IMR-90 (cell line): ENCODE measurements around the gene PLAAT4.

Experiments
- BHLHE40 ChIP-seq: fragments of 150-350 bp; IDR thresholded peaks from 2 replicates; pipeline ENCODE4 v1.6.1; 2016; ENCODE audit warnings: mild to moderate bottlenecking, low read depth, low read length
- CEBPB ChIP-seq: IDR thresholded peaks from 2 replicates; pipeline ENCODE4 v1.6.1; 2012; ENCODE audit warnings: low read depth, low read length, improper control_type of control experiment
- FOS ChIP-seq: fragments of 150-350 bp; IDR thresholded peaks from 2 replicates; pipeline ENCODE4 v1.6.1; 2016; ENCODE audit warnings: low read depth, low read length
- MAFK ChIP-seq: IDR thresholded peaks from 2 replicates; pipeline ENCODE4 v1.6.1; 2012; ENCODE audit warnings: low read depth, low read length, improper control_type of control experiment
- MXI1 ChIP-seq: IDR thresholded peaks from 2 replicates; pipeline ENCODE4 v1.6.1; 2012; ENCODE audit warnings: low read depth, mild to moderate bottlenecking, low read length, moderate library complexity, borderline replicate concordance
- POLR2A ChIP-seq: IDR thresholded peaks from 2 replicates; pipeline ENCODE4 v1.6.1; 2012; ENCODE audit warnings: mild to moderate bottlenecking, low read depth, low read length
- RAD21 ChIP-seq: IDR thresholded peaks from 2 replicates; pipeline ENCODE4 v1.6.1; 2012; ENCODE audit warnings: low read length, improper control_type of control experiment
- RCOR1 ChIP-seq: IDR thresholded peaks from 2 replicates; pipeline ENCODE4 v1.6.1; 2012; ENCODE audit warnings: mild to moderate bottlenecking, low read length, improper control_type of control experiment; ENCODE audit not compliant: insufficient replicate concordance
- RFX5 ChIP-seq: IDR thresholded peaks from 2 replicates; pipeline ENCODE4 v1.8.0; 2012; ENCODE audit warnings: low read depth, mild to moderate bottlenecking, low read length, moderate library complexity
- SMC3 ChIP-seq: fragments of 150-350 bp; IDR thresholded peaks from 2 replicates; pipeline ENCODE4 v1.6.1; 2016; ENCODE audit warnings: low read depth, mild to moderate bottlenecking, antibody characterized with exemption, low read length, moderate library complexity
- TF ChIP-seq, protein P1 (sequence below): conservative IDR thresholded peaks from 2 replicates; pipeline ENCODE4 v1.5.1; 2012; ENCODE audit warnings: mild to moderate bottlenecking, low read depth, low read length, improper control_type of control experiment
- TF ChIP-seq, protein P2 (sequence below): fragments of 150-350 bp; IDR thresholded peaks from 2 replicates; pipeline ENCODE4 v1.6.1; 2016; ENCODE audit warnings: low read depth, mild to moderate bottlenecking, low read length, moderate library complexity, borderline replicate concordance
- TF ChIP-seq, protein P3 (sequence below): fragments of 150-350 bp; IDR thresholded peaks from 2 replicates; pipeline ENCODE4 v1.6.1; 2017; ENCODE audit warnings: mild to moderate bottlenecking, antibody characterized with exemption, low read length, low read depth

DNA sequence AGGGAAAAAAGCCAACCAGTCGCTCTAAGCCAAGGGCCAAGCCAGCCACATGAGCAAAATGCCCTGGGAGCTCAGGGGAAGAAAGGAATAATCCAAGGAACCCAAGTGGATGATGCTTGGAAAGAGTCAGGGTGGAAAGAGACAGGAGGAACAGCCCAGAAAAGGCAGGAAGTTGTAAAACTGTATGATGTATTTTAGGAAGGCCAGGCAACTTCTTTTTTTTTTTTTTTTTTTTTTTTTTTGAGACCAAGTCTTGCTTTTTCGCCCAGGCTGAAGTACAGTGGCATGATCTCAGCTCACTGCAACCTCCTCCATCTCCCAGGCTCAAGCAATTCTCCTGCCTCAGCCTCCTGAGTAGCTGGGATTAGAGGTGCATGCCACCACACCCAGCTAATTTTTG lies 29.1 kb upstream of the PLAAT4 start:
- TF ChIP-seq, protein P1, sequence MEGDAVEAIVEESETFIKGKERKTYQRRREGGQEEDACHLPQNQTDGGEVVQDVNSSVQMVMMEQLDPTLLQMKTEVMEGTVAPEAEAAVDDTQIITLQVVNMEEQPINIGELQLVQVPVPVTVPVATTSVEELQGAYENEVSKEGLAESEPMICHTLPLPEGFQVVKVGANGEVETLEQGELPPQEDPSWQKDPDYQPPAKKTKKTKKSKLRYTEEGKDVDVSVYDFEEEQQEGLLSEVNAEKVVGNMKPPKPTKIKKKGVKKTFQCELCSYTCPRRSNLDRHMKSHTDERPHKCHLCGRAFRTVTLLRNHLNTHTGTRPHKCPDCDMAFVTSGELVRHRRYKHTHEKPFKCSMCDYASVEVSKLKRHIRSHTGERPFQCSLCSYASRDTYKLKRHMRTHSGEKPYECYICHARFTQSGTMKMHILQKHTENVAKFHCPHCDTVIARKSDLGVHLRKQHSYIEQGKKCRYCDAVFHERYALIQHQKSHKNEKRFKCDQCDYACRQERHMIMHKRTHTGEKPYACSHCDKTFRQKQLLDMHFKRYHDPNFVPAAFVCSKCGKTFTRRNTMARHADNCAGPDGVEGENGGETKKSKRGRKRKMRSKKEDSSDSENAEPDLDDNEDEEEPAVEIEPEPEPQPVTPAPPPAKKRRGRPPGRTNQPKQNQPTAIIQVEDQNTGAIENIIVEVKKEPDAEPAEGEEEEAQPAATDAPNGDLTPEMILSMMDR: no peak
- TF ChIP-seq RFX5 (no peak), RCOR1 (no peak), POLR2A (no peak), CEBPB (no peak), FOS (no peak), RAD21 (no peak), MAFK (no peak), BHLHE40 (no peak), SMC3 (no peak), MXI1 (no peak)
- TF ChIP-seq, protein P2, sequence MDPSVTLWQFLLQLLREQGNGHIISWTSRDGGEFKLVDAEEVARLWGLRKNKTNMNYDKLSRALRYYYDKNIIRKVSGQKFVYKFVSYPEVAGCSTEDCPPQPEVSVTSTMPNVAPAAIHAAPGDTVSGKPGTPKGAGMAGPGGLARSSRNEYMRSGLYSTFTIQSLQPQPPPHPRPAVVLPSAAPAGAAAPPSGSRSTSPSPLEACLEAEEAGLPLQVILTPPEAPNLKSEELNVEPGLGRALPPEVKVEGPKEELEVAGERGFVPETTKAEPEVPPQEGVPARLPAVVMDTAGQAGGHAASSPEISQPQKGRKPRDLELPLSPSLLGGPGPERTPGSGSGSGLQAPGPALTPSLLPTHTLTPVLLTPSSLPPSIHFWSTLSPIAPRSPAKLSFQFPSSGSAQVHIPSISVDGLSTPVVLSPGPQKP: no peak
- TF ChIP-seq, protein P3, sequence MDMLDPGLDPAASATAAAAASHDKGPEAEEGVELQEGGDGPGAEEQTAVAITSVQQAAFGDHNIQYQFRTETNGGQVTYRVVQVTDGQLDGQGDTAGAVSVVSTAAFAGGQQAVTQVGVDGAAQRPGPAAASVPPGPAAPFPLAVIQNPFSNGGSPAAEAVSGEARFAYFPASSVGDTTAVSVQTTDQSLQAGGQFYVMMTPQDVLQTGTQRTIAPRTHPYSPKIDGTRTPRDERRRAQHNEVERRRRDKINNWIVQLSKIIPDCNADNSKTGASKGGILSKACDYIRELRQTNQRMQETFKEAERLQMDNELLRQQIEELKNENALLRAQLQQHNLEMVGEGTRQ: no peak
